Measurements from ENCODE around the gene FHIT. TPM values are rescaled to one million over a fixed set of nuclear protein-coding genes. Genes with fewer than 3 reads are reported as not detected.

The FHIT gene
- total RNA-seq, 4 donors from 2014 or later: 1.6 to 12.9 (median 7.8) TPM

GRCh38 chr3:61087465-61087864 is 163.8 kb downstream of the FHIT start:
- 93% methylated on average over 2 of the region's 2 CpGs for WGBS, 2 donors
- no peak overlapping the region for H3K4me3 ChIP-seq

DNA sequence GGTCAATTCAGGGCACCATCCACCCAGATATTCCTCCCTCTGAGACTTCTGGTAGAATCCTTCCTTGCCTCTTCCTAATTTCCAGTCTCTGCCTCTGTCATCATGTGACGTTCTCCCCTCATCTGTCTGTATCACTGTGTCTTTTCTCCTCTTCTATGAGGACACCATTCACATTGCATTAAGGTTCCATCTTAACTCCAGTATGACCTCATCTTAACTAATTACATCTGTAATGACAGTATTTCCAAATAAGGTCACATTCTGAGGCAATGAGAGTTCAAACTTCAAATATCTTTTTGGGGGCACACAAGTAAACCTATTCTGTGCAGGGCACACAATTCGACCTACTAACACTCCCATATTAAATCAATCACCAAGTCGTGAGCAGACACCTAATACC is 169.7 kb downstream of the FHIT start:
- WGBS, 2 donors: 84 to 88% methylated on average over 3 of the region's 3 CpGs
- Histone ChIP-seq H3K27ac (no peak overlapping the region), H3K4me3 (no peak overlapping the region), H3K36me3 (no peaks in the 10 kb centered on the region), H3K4me1 (no peaks in the 10 kb centered on the region), H3K27me3 (no peaks in the 10 kb centered on the region), H3K9me3 (peaks cover 0 to 8% (median 0%) of the 10 kb centered on the region in 4 donors)
- no peak for DNase-seq (ENCODE audit: low spot score in 2 of 2)
- TF ChIP-seq EP300 (IDR thresholded peaks at IDR 0.05) (no peak), CTCF (IDR thresholded peaks at IDR 0.05) (no peak), POLR2A (IDR thresholded peaks at IDR 0.05) (no peak)

More at GRCh38 chr3:61087465-61087864, 163.8 kb downstream of the FHIT start:
- Histone ChIP-seq H3K4me1 (no peaks in the 10 kb centered on the region), H3K27ac (no peak overlapping the region), H3K36me3 (no peaks in the 10 kb centered on the region), H3K27me3 (no peaks in the 10 kb centered on the region), H3K9me3 (peaks cover 0 to 7% (median 0%) of the 10 kb centered on the region in 4 donors)
- TF ChIP-seq EP300 (IDR thresholded peaks at IDR 0.05) (no peak), CTCF (IDR thresholded peaks at IDR 0.05) (no peak), POLR2A (IDR thresholded peaks at IDR 0.05) (no peak)
- DNase-seq (ENCODE audit: low spot score in 2 of 2): no peak

DNA sequence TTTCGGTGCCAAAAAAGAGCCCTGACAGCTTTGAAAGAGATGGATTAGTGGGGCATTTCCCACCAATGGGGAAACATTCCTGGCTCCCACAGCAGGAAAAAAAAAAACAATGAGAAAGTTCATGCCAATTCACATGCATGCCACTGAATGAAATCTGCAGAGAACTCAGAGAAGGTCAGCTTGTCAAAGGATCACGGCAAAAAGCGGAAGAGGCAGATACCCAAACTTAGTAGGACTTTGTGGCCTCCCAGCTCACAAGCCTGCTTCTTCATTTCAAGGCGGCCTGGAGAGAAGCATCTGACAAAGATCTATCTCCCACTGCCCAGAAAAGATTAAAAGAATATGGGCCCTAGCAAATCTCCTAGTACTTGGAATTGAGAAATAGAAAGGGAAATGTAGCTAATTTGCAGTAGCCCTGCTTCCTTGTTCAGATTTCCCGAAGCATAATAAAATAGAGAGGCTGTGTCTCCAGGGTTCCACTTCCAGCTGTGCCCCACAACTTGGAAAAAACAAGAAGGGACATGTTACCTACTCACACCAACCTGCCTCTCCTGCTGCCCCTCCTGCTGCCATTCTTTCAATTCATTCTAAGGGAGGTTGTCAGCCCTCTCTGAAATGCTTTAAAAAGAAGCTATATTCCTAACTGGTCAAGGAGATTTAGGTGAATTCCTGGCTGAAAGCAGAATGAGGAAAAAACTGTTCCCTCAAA is 170.4 kb downstream of the FHIT start:
- Histone ChIP-seq H3K4me1 (no peaks in the 10 kb centered on the region), H3K36me3 (no peaks in the 10 kb centered on the region), H3K4me3 (no peak overlapping the region), H3K9me3 (peaks cover 0 to 8% (median 0%) of the 10 kb centered on the region in 4 donors), H3K27me3 (no peaks in the 10 kb centered on the region), H3K27ac (no peak overlapping the region)
- TF ChIP-seq CTCF (IDR thresholded peaks at IDR 0.05) (no peak), EP300 (IDR thresholded peaks at IDR 0.05) (no peak), POLR2A (IDR thresholded peaks at IDR 0.05) (no peak)
- 34 to 47% methylated on average over 5 of the region's 5 CpGs for WGBS, 2 donors
- no peak for DNase-seq (ENCODE audit: low spot score in 2 of 2)

DNA sequence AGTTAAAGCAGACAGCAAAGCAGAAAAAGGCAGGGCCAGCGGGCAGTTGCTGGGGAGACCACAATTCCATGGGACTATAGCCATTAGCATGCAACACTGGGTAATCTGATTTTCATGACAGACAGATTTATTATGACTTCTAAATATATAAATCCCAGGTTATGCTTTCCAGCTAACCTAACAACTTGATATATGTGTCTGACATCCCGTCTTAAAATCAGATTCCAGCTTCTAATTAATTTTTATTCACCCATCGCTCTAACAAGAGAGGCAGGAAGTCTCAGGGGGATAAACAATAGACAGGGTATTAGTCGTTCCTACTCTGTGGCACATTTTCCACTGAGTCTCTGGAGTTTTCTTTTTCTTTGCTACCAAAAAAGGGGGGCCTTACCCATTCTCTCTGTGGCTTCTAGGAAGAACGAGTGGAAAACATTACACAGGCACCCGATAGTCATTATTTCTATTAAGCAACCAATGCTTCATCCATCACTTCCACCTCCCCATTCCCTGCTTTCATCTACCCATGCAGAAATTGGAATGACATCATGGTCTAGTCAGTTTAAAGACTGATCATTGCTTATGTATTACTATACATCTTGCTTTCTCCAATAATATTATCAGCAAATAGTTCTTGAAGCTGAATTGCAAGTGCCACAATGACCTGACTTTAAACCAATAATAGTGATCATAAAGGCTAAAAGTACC is 173.1 kb downstream of the FHIT start:
- TF ChIP-seq EP300 (IDR thresholded peaks at IDR 0.05): no peak
- TF ChIP-seq POLR2A (IDR thresholded peaks at IDR 0.05): no peak
- TF ChIP-seq CTCF (IDR thresholded peaks at IDR 0.05): no peak
- 64 to 66% methylated on average over 6 of the region's 6 CpGs for WGBS, 2 donors
- H3K4me1 ChIP-seq: no peaks in the 10 kb centered on the region
- no peaks in the 10 kb centered on the region for H3K36me3 ChIP-seq
- H3K27ac ChIP-seq: no peak overlapping the region
- no peaks in the 10 kb centered on the region for H3K27me3 ChIP-seq
- peaks cover 0 to 5% (median 0%) of the 10 kb centered on the region in 4 donors for H3K9me3 ChIP-seq
- H3K4me3 ChIP-seq: no peak overlapping the region
- no peak for DNase-seq (ENCODE audit: low spot score in 2 of 2)

DNA sequence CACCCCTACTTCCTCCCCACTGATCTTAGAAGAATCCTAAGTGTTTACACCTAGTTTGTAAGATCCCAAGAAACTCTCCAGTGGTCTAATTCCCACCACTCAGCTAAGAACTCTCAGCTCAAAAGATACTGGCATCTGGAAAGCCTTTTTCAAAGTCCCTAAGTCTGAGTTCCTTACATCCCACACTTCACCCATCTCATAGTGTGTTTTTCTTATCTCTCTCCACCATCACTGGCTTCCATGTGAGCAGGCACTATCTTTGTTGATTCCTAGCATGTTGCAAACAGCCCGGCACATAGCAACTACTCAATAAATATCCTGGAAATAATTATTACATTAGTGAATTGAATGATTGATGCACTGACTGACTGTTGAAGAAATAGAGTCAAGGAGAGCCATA is 173.7 kb downstream of the FHIT start:
- no peak for DNase-seq (ENCODE audit: low spot score in 2 of 2)
- no peaks in the 10 kb centered on the region for H3K36me3 ChIP-seq
- 85 to 89% methylated on average over 1 of the region's 1 CpG for WGBS, 2 donors

More for the DNA sequence above, 173.7 kb downstream of the FHIT start:
- no peak overlapping the region for H3K4me3 ChIP-seq
- no peaks in the 10 kb centered on the region for H3K27me3 ChIP-seq
- H3K9me3 ChIP-seq: peaks cover 0 to 2% (median 0%) of the 10 kb centered on the region in 4 donors
- no peaks in the 10 kb centered on the region for H3K4me1 ChIP-seq
- no peak overlapping the region for H3K27ac ChIP-seq
- no peak for TF ChIP-seq POLR2A (IDR thresholded peaks at IDR 0.05)
- no peak for TF ChIP-seq EP300 (IDR thresholded peaks at IDR 0.05)
- TF ChIP-seq CTCF (IDR thresholded peaks at IDR 0.05): no peak
